ENCODE results near the gene CPNE1. TPM values are rescaled to one million over a fixed set of nuclear protein-coding genes. Genes with fewer than 3 reads are reported as not detected.
"Not testable (repeated sequence)": the region's sequence is repeated elsewhere in the genome, so short reads cannot be mapped to it uniquely, and the experiment has no call there.

The CPNE1 gene
- 49.6 TPM for total RNA-seq
- long read RNA-seq, partial matches to known transcripts, result 0 of 24 reads
- long read RNA-seq, other reads (novel, unspliced or antisense), result 19 of 24 reads

GRCh38 chr20:35664466-35665206, at the start of gene CPNE1, which contains the start of gene RBM12:
Gene CPNE1 (minus strand): TSS chr20:35664900. CDS start chr20:35632923, 31,977 bp downstream.
Gene RBM12 (minus strand): TSS chr20:35664900. CDS start chr20:35655322, 9,578 bp downstream.
- intact Hi-C loops (cut with DNase I), result loop anchor here (2.0 kb wide), 1 partner anchor 34 kb away; the partner anchor contains the start of genes NFS1 and ROMO1
- ATAC-seq, result peak; percentile 98
- DNase-seq (ENCODE audit: missing footprints), result peak; percentile 95

- intact Hi-C loops (cut with DNase I), result no loop called here
- no peak for ATAC-seq
- DNase-seq (ENCODE audit: missing footprints), result no peak
Measured at GRCh38 chr20:35714127-35714526, 49.4 kb upstream of the CPNE1 start.

GRCh38 chr20:35713120-35713519, 48.4 kb upstream of the CPNE1 start:
- intact Hi-C loops (cut with DNase I); DNase-seq (ENCODE audit: missing footprints); ATAC-seq: not testable (repeated sequence)

- intact Hi-C loops (cut with DNase I), result no loop called here
- ATAC-seq, result no peak
- no peak for DNase-seq (ENCODE audit: missing footprints)
Measured at GRCh38 chr20:35711588-35712209, 47.0 kb upstream of the CPNE1 start.

- DNase-seq (ENCODE audit: missing footprints) (no peak), ATAC-seq (no peak)
Measured at GRCh38 chr20:35710884-35711587, 46.3 kb upstream of the CPNE1 start.

GRCh38 chr20:35710039-35710438, 45.3 kb upstream of the CPNE1 start:
- DNase-seq (ENCODE audit: missing footprints) (no peak), ATAC-seq (no peak)
- intact Hi-C loops (cut with DNase I), result no loop called here

More at GRCh38 chr20:35710884-35711587, 46.3 kb upstream of the CPNE1 start:
- intact Hi-C loops (cut with DNase I), result no loop called here

GRCh38 chr20:35709259-35709658, 44.6 kb upstream of the CPNE1 start:
- ATAC-seq, result no peak
- intact Hi-C loops (cut with DNase I), result no loop called here
- no peak for DNase-seq (ENCODE audit: missing footprints)

GRCh38 chr20:35708502-35708901, 43.8 kb upstream of the CPNE1 start:
- DNase-seq (ENCODE audit: missing footprints) (no peak), ATAC-seq (no peak)
- intact Hi-C loops (cut with DNase I), result no loop called here

- DNase-seq (ENCODE audit: missing footprints); intact Hi-C loops (cut with DNase I); ATAC-seq: not testable (repeated sequence)
Measured at GRCh38 chr20:35706591-35707529, 42.2 kb upstream of the CPNE1 start.

GRCh38 chr20:35705894-35706293, 41.2 kb upstream of the CPNE1 start:
- intact Hi-C loops (cut with DNase I); DNase-seq (ENCODE audit: missing footprints); ATAC-seq: not testable (repeated sequence)

GRCh38 chr20:35704514-35705261, 40.0 kb upstream of the CPNE1 start:
- intact Hi-C loops (cut with DNase I), result loop anchor here (5.0 kb wide), 1 partner anchor 33 kb away; no protein-coding TSS in a partner anchor
- no peak for ATAC-seq
- DNase-seq (ENCODE audit: missing footprints), result no peak

- no peak for ATAC-seq
- DNase-seq (ENCODE audit: missing footprints), result no peak
- intact Hi-C loops (cut with DNase I), result loop anchor here (5.0 kb wide), 1 partner anchor 34 kb away; no protein-coding TSS in a partner anchor
Measured at GRCh38 chr20:35702824-35703695, 38.4 kb upstream of the CPNE1 start.

- DNase-seq (ENCODE audit: missing footprints) (no peak), ATAC-seq (no peak)
- intact Hi-C loops (cut with DNase I), result loop anchor here (5.0 kb wide), 1 partner anchor 35 kb away; no protein-coding TSS in a partner anchor
Measured at GRCh38 chr20:35702051-35702823, 37.5 kb upstream of the CPNE1 start.

- DNase-seq (ENCODE audit: missing footprints) (no peak), ATAC-seq (no peak)
- intact Hi-C loops (cut with DNase I), result loop anchor here (5.0 kb wide), 1 partner anchor 37 kb away; no protein-coding TSS in a partner anchor
Measured at GRCh38 chr20:35700625-35701148, 36.0 kb upstream of the CPNE1 start.

GRCh38 chr20:35699957-35700624, 35.4 kb upstream of the CPNE1 start:
- ATAC-seq (no peak), DNase-seq (ENCODE audit: missing footprints) (no peak)
- intact Hi-C loops (cut with DNase I), result loop anchor here (2.0 to 5.0 kb wide), 3 partner anchors 35 to 98 kb away; partner anchors contain the start of genes CPNE1 and RBM12
